BJ (cell line): ENCODE measurements around the gene TIMM50. TPM values are rescaled to one million over a fixed set of nuclear protein-coding genes. Genes with fewer than 3 reads are reported as not detected.
A peak's percentile ranks its signal among the peaks of the same experiment; 100 is the strongest.

Experiments
- CTCF ChIA-PET: fragments of 350-600 bp; formaldehyde crosslinking; extraction: SDS; loops from one replicate; lab custom pipeline; 2021; ENCODE audit warnings: antibody characterized with exemption, inconsistent platforms; lab: Yijun Ruan, JAX
- POLR2A ChIA-PET: fragments of 300-600 bp; sonication (Branson Sonifier 250); formaldehyde crosslinking; extraction: SDS; loops from one replicate; lab custom pipeline; 2021; ENCODE audit warnings: antibody characterized with exemption; lab: Charles Lee
- DNase-seq: peaks from one replicate; pipeline ENCODE4 v3.0.0-alpha.2; 2011; ENCODE audit warnings: low read depth
- H3K27me3 ChIP-seq: 2 replicates; pipeline ENCODE4 v1.6.0; 2011; ENCODE audit warnings: low read length; ENCODE audit not compliant: control insufficient read depth, insufficient read depth
- H3K36me3 ChIP-seq: 2 replicates; pipeline ENCODE4 v1.5.1; 2011; ENCODE audit warnings: low read length; ENCODE audit not compliant: control insufficient read depth, insufficient read depth
- H3K4me3 ChIP-seq: 2 replicates; pipeline ENCODE4 v1.5.1; 2011; ENCODE audit warnings: low read depth, mild to moderate bottlenecking, control low read depth, low read length
- CTCF ChIP-seq: IDR thresholded peaks from 2 replicates; pipeline ENCODE4 v1.5.1; 2011; ENCODE audit warnings: low read depth, mild to moderate bottlenecking, control low read depth, inconsistent platforms, low read length, moderate library complexity; ENCODE audit not compliant: insufficient read depth
- polyA plus RNA-seq: library from polyadenylated mRNA; depleted of rRNA; stranded (reverse); fragments of >200 nt; gene quantifications from 2 replicates; pipeline ENCODE4 v1.2.3, GENCODE V29; 2011

Gene TIMM50
- polyA plus RNA-seq, 1 experiment = 97.8 TPM

- Histone ChIP-seq H3K27me3 (no peaks in the 10 kb centered on the region), H3K4me3 (peak overlapping the region; percentile 91), H3K36me3 (peaks cover 10% of the 10 kb centered on the region)
- ChIA-PET CTCF (interaction anchor here (0.7 kb wide), 1 partner anchor 14 kb away, joined by 3 read pairs; no protein-coding TSS in a partner anchor), POLR2A (no interaction called here)
- DNase-seq = no peak
- no peak for TF ChIP-seq CTCF
These were observed 1.0 kb downstream of the TIMM50 start for GRCh38 chr19:39481676-39482075.

GRCh38 chr19:39483141-39483540 lies 2.5 kb downstream of the TIMM50 start:
- H3K36me3 ChIP-seq = peaks cover 17% of the 10 kb centered on the region
- ChIA-PET CTCF (no interaction called here), POLR2A (no interaction called here)

GRCh38 chr19:39489756-39490155 lies 9.1 kb downstream of the TIMM50 start:
- Histone ChIP-seq H3K4me3 (no peak overlapping the region), H3K27me3 (no peaks in the 10 kb centered on the region), H3K36me3 (peaks cover 35% of the 10 kb centered on the region)
- ChIA-PET CTCF (interaction anchor here (0.6 to 1.2 kb wide), 4 partner anchors 13 to 438 kb away, joined by 3 to 7 read pairs (median 4); partner anchors contain the start of gene EID2B), POLR2A (no interaction called here)
- no peak for DNase-seq
- TF ChIP-seq CTCF = no peak

More at GRCh38 chr19:39483141-39483540, 2.5 kb downstream of the TIMM50 start:
- no peaks in the 10 kb centered on the region for H3K27me3 ChIP-seq
- DNase-seq = no peak
- no peak overlapping the region for H3K4me3 ChIP-seq
- no peak for TF ChIP-seq CTCF

GRCh38 chr19:39492225-39492624 lies 11.6 kb downstream of the TIMM50 start:
- Histone ChIP-seq H3K4me3 (no peak overlapping the region), H3K36me3 (peaks cover 21% of the 10 kb centered on the region), H3K27me3 (no peaks in the 10 kb centered on the region)
- no peak for TF ChIP-seq CTCF
- no peak for DNase-seq
- ChIA-PET POLR2A (no interaction called here), CTCF (interaction anchor here (1.2 to 1.7 kb wide), 2 partner anchors 11 to 16 kb away, joined by 4 to 6 read pairs; no protein-coding TSS in a partner anchor)

- H3K27me3 ChIP-seq = no peaks in the 10 kb centered on the region
- DNase-seq = no peak
- H3K36me3 ChIP-seq = peaks cover 21% of the 10 kb centered on the region
- CTCF ChIA-PET = interaction anchor here (1.2 to 1.7 kb wide), 2 partner anchors 10 to 16 kb away, joined by 4 to 6 read pairs; no protein-coding TSS in a partner anchor
- POLR2A ChIA-PET = no interaction called here
- no peak for TF ChIP-seq CTCF
- no peak overlapping the region for H3K4me3 ChIP-seq
These were observed 12.2 kb downstream of the TIMM50 start for GRCh38 chr19:39492788-39493187.
